ENCODE results near the gene UBN2.

- TF ChIP-seq YY1 (IDR thresholded peaks at IDR 0.05; ENCODE audit: extremely low read depth, insufficient replicate concordance, low read depth, low read length) (no peak), POLR2AphosphoS5 (IDR thresholded peaks at IDR 0.05; ENCODE audit: low read depth, low read length) (no peak), SRF (IDR thresholded peaks at IDR 0.05; ENCODE audit: low read depth) (no peak), CTCF (IDR thresholded peaks at IDR 0.05 in 2 of 3, conservative IDR thresholded peaks at IDR 0.05 in 1 of 3; ENCODE audit: borderline replicate concordance in 1 of 3, insufficient read depth in 1 of 3, low read depth in 2 of 3, low read length in 2 of 3) (no peak)
These were observed 23.2 kb downstream of the UBN2 start for GRCh38 chr7:139254281-139254680.
